ENCODE data around the gene LSAMP.

DNA sequence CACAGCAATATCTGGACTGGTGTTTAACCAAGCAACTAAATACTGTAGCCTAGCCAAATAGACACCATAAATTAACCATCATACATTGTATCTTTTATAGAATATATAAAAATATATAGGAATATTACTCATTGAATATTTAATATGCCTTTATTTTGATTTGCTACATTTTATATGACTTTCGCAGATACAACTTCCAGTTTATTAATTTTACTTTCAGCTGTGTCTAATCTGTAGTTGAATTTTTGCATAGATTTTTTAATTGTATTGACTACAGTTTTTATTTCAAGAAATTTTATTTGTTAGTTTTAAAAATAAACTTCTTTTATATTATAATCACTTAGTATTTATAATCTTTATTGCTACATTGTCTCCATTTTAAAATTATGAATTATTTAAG, 299.7 kb downstream of the LSAMP start:
- TF ChIP-seq, protein P1, sequence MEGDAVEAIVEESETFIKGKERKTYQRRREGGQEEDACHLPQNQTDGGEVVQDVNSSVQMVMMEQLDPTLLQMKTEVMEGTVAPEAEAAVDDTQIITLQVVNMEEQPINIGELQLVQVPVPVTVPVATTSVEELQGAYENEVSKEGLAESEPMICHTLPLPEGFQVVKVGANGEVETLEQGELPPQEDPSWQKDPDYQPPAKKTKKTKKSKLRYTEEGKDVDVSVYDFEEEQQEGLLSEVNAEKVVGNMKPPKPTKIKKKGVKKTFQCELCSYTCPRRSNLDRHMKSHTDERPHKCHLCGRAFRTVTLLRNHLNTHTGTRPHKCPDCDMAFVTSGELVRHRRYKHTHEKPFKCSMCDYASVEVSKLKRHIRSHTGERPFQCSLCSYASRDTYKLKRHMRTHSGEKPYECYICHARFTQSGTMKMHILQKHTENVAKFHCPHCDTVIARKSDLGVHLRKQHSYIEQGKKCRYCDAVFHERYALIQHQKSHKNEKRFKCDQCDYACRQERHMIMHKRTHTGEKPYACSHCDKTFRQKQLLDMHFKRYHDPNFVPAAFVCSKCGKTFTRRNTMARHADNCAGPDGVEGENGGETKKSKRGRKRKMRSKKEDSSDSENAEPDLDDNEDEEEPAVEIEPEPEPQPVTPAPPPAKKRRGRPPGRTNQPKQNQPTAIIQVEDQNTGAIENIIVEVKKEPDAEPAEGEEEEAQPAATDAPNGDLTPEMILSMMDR (IDR thresholded peaks at IDR 0.05), result no peak
- no peak for TF ChIP-seq POLR2A (IDR thresholded peaks at IDR 0.05)
